Transverse colon (tissue), 4 donors: ENCODE measurements around the gene WWOX. TPM values are rescaled to one million over a fixed set of nuclear protein-coding genes. Genes with fewer than 3 reads are reported as not detected.

Source experiments
- DNase-seq: peaks from one replicate; pipeline ENCODE4 v3.0.0-alpha.2; 2019
- H3K27ac ChIP-seq, 4 donors: fragments of 200-600 bp; sonication (generic); 2 replicates each; pipeline ENCODE4 v1.5.1; 2016 to 2018; ENCODE audit warnings: inconsistent platforms in 4 of 4
- H3K27me3 ChIP-seq: fragments of 200-600 bp; sonication (generic); 2 replicates; pipeline ENCODE4 v1.5.1; 2017; ENCODE audit warnings: inconsistent platforms
- H3K36me3 ChIP-seq, 4 donors: fragments of 200-600 bp; sonication (generic); 2 replicates each; pipeline ENCODE4 v1.5.1; 2017 to 2019; ENCODE audit warnings: inconsistent platforms in 4 of 4
- H3K4me1 ChIP-seq, 4 donors: fragments of 200-600 bp; sonication (generic); 2 replicates each; pipeline ENCODE4 v1.5.1; 2017 to 2020; ENCODE audit warnings: inconsistent platforms in 4 of 4
- H3K4me3 ChIP-seq, 4 donors: fragments of 200-600 bp; sonication (generic); 1 replicate in 1 of 4; 2 replicates in 3 of 4; pipeline versions ENCODE4 v1.5.1 to v1.6.1; 2017 to 2019; ENCODE audit warnings: inconsistent platforms in 4 of 4
- H3K9me3 ChIP-seq, 2 donors: fragments of 200-600 bp; sonication (generic); 2 replicates each; pipeline ENCODE4 v1.5.1; 2017 to 2019; ENCODE audit warnings: inconsistent platforms in 2 of 2
- CTCF ChIP-seq, 5 experiments: fragments of 200-600 bp in 3 of 5; fragments of 450-650 bp in 2 of 5; sonication (generic) in 3 of 5; IDR thresholded peaks; 1 replicate in 2 of 5; 2 replicates in 3 of 5; pipeline ENCODE4 v1.5.1; 2016 to 2017; ENCODE audit warnings: antibody characterized with exemption in 5 of 5, inconsistent platforms in 3 of 5, mild to moderate bottlenecking in 2 of 5, moderate library complexity in 1 of 5
- EP300 ChIP-seq: sonication (generic); formaldehyde crosslinking; IDR thresholded peaks from one replicate; pipeline ENCODE4 v1.6.1; 2017; ENCODE audit warnings: antibody characterized with exemption, low read depth
- POLR2A ChIP-seq: fragments of 450-650 bp; IDR thresholded peaks from one replicate; pipeline ENCODE4 v1.6.1; 2016; ENCODE audit warnings: antibody characterized with exemption, mild to moderate bottlenecking, moderate library complexity
- POLR2AphosphoS5 ChIP-seq, 3 donors: sonication (generic); formaldehyde crosslinking; IDR thresholded peaks; one replicate each; pipeline ENCODE4 v1.6.1; 2016; ENCODE audit warnings: antibody characterized with exemption in 3 of 3
- WGBS, 2 donors: methylation state at CpG; one replicate each; pipeline ENCODE4 v1.1.5; 2018; ENCODE audit warnings: low coverage in 1 of 2; 5-methylcytosine and 5-hydroxymethylcytosine counted together
- in situ Hi-C, 4 donors: fragments of 200-750 bp; cut with MboI; loops; one replicate each; pipeline versions ENCODE4 v1.15.0 to v1.15.1; 2017; ENCODE audit warnings: low sequenced_read_pairs in 3 of 4, low pct_ligation_motif_present in 1 of 4, low pct_unique_long_range_greater_than_20kb in 1 of 4
- intact Hi-C: fragments of 100-400 bp; cut with DNase I; formaldehyde crosslinking; loops from one replicate; pipeline ENCODE4 v1.15.1; 2023; ENCODE audit warnings: low total_unique reads
- total RNA-seq, 4 donors: library from RNA; depleted of rRNA; stranded (reverse); fragments of >200 nt; gene quantifications; one replicate each; pipeline ENCODE4 v1.1.0, GENCODE V29; 2016

Gene WWOX
- total RNA-seq, 4 donors from 2014 or later = 11.2 to 53.8 (median 24.8) TPM

- H3K36me3 ChIP-seq = no peaks in the 10 kb centered on the region
- H3K4me1 ChIP-seq = no peaks in the 10 kb centered on the region
- no peak overlapping the region for H3K4me3 ChIP-seq
- no peaks in the 10 kb centered on the region for H3K27me3 ChIP-seq
- in situ Hi-C loops (no loop called here), intact Hi-C loops (no loop called here)
- H3K9me3 ChIP-seq = no peaks in the 10 kb centered on the region
- no peak for DNase-seq
- H3K27ac ChIP-seq = no peak overlapping the region
- TF ChIP-seq POLR2A (no peak), CTCF (IDR thresholded peaks at IDR 0.05) (no peak), EP300 (no peak), POLR2AphosphoS5 (IDR thresholded peaks at IDR 0.05) (no peak)
- 87% methylated on average over 5 of the region's 5 CpGs; no CpG with 5 or more reads in 1 of the 2 donors for WGBS, 2 donors
Measured at GRCh38 chr16:78529881-78530280, 430.4 kb downstream of the WWOX start.

GRCh38 chr16:78530283-78530682 is 430.8 kb downstream of the WWOX start:
- no peaks in the 10 kb centered on the region for H3K27me3 ChIP-seq
- H3K9me3 ChIP-seq = no peaks in the 10 kb centered on the region
- intact Hi-C loops = no loop called here

DNA sequence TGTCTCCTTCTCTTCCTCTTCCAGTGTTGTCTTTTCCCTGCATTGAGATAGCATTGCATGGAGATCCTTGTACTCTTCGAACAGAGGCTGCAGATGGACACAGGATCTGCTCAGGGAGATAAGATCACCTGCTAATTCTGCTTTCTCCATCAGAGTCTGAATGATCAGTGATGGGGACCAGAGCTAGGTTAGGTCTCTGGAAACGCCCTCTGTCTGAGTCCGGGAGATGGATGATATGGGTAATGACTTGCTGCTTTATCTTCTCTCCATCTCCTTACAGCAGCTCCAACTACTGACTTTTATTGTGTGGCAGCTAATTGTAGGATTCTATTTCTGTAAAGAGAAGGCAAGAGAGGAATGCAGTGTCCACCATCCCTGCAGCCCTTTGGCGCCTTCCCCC is 435.6 kb downstream of the WWOX start:
- TF ChIP-seq POLR2A = no peak
- TF ChIP-seq EP300 = no peak
- TF ChIP-seq CTCF (IDR thresholded peaks at IDR 0.05) = no peak
- no peak for TF ChIP-seq POLR2AphosphoS5 (IDR thresholded peaks at IDR 0.05)
- 72 to 93% methylated on average over 3 to 4 of the region's 4 CpGs for WGBS, 2 donors
- Histone ChIP-seq H3K36me3 (no peaks in the 10 kb centered on the region), H3K27me3 (no peaks in the 10 kb centered on the region), H3K4me1 (no peaks in the 10 kb centered on the region), H3K27ac (no peak overlapping the region), H3K9me3 (no peaks in the 10 kb centered on the region), H3K4me3 (no peak overlapping the region)
- intact Hi-C loops (no loop called here), in situ Hi-C loops (no loop called here)
- DNase-seq = no peak

More at GRCh38 chr16:78530283-78530682, 430.8 kb downstream of the WWOX start:
- 71 to 94% methylated on average over 3 to 4 of the region's 4 CpGs for WGBS, 2 donors
- DNase-seq = no peak
- no peak overlapping the region for H3K4me3 ChIP-seq
- H3K4me1 ChIP-seq = no peaks in the 10 kb centered on the region
- TF ChIP-seq POLR2A (no peak), CTCF (IDR thresholded peaks at IDR 0.05) (no peak), POLR2AphosphoS5 (IDR thresholded peaks at IDR 0.05) (no peak), EP300 (no peak)
- H3K27ac ChIP-seq = no peak overlapping the region
- H3K36me3 ChIP-seq = no peaks in the 10 kb centered on the region
- in situ Hi-C loops = no loop called here

- DNase-seq = no peak
- TF ChIP-seq POLR2A = no peak
- no peak for TF ChIP-seq POLR2AphosphoS5 (IDR thresholded peaks at IDR 0.05)
- no peak for TF ChIP-seq EP300
- TF ChIP-seq CTCF (IDR thresholded peaks at IDR 0.05) = no peak
- Histone ChIP-seq H3K4me1 (no peaks in the 10 kb centered on the region), H3K9me3 (no peaks in the 10 kb centered on the region), H3K36me3 (no peaks in the 10 kb centered on the region), H3K27me3 (no peaks in the 10 kb centered on the region), H3K4me3 (no peak overlapping the region), H3K27ac (no peak overlapping the region)
- WGBS, 2 donors = 88 to 92% methylated on average over 1 to 10 of the region's 10 CpGs
- in situ Hi-C loops (no loop called here), intact Hi-C loops (no loop called here)
Measured at GRCh38 chr16:78537511-78537910, 438.1 kb downstream of the WWOX start.
